Keratinocyte (primary cell): ENCODE data around the gene PPY. TPM values are rescaled to one million over a fixed set of nuclear protein-coding genes. Genes with fewer than 3 reads are reported as not detected.
"Not testable (repeated sequence)": the region's sequence is repeated elsewhere in the genome, so short reads cannot be mapped to it uniquely, and the experiment has no call there.

Experiments used
- DNase-seq: peaks from one replicate; pipeline ENCODE4 v3.0.0-alpha.2; 2011; ENCODE audit warnings: low read depth, missing footprints, low spot score
- FAIRE-seq: peaks from 2 replicates; lab custom pipeline; 2011; peaks lifted over from hg19 to GRCh38; lab: Jason Lieb, UNC
- H2AFZ ChIP-seq: 2 replicates; pipeline ENCODE4 v1.6.0; 2012; ENCODE audit warnings: low read length, control low read depth, inconsistent platforms; ENCODE audit not compliant: control insufficient read depth
- H3K27ac ChIP-seq: 2 replicates; pipeline ENCODE4 v1.5.1; 2011; ENCODE audit warnings: low read length; ENCODE audit not compliant: control insufficient read depth, insufficient read depth
- H3K27me3 ChIP-seq: 3 replicates; pipeline ENCODE4 v1.6.0; 2011; ENCODE audit warnings: low read length; ENCODE audit not compliant: control insufficient read depth, insufficient read depth; ENCODE audit errors: extremely low read depth
- H3K36me3 ChIP-seq, 2 experiments: 2 replicates in 1 of 2; 3 replicates in 1 of 2; pipeline ENCODE4 v1.5.1; 2011; ENCODE audit warnings: low read length in 2 of 2, mild to moderate bottlenecking in 1 of 2; ENCODE audit not compliant: control insufficient read depth in 2 of 2, insufficient read depth in 2 of 2; ENCODE audit errors: extremely low read depth in 1 of 2
- H3K4me1 ChIP-seq: 3 replicates; pipeline ENCODE4 v1.5.1; 2011; ENCODE audit warnings: low read length; ENCODE audit not compliant: control insufficient read depth, insufficient read depth; ENCODE audit errors: extremely low read depth
- H3K4me2 ChIP-seq: 3 replicates; pipeline ENCODE4 v1.6.0; 2011; ENCODE audit warnings: low read depth, low read length; ENCODE audit not compliant: control insufficient read depth, insufficient read depth; ENCODE audit errors: extremely low read depth
- H3K4me3 ChIP-seq, 3 experiments: fragments of 200-600 bp in 1 of 3; sonication (generic) in 1 of 3; 2 replicates in 2 of 3; 3 replicates in 1 of 3; pipeline ENCODE4 v1.5.1; 2011 to 2016; ENCODE audit warnings: low read length in 3 of 3, mild to moderate bottlenecking in 3 of 3, control low read depth in 2 of 3, inconsistent platforms in 1 of 3, low read depth in 1 of 3, mixed read lengths in 1 of 3, mixed run types in 1 of 3, moderate library complexity in 1 of 3; ENCODE audit not compliant: control insufficient read depth in 2 of 3, insufficient read depth in 2 of 3; ENCODE audit errors: extremely low read depth in 1 of 3
- H3K79me2 ChIP-seq: 2 replicates; pipeline ENCODE4 v1.6.0; 2012; ENCODE audit warnings: low read length; ENCODE audit not compliant: control insufficient read depth, insufficient read depth
- H3K9ac ChIP-seq: 3 replicates; pipeline ENCODE4 v1.6.0; 2011; ENCODE audit warnings: low read length; ENCODE audit not compliant: control insufficient read depth, insufficient read depth; ENCODE audit errors: extremely low read depth
- H3K9me1 ChIP-seq: 3 replicates; pipeline ENCODE4 v1.6.0; 2011; ENCODE audit warnings: low read length; ENCODE audit not compliant: control insufficient read depth, insufficient read depth; ENCODE audit errors: extremely low read depth
- H3K9me3 ChIP-seq: 2 replicates; pipeline ENCODE4 v1.5.1; 2012; ENCODE audit warnings: low read depth, low read length; ENCODE audit not compliant: control insufficient read depth
- H4K20me1 ChIP-seq: 3 replicates; pipeline ENCODE4 v1.6.0; 2011; ENCODE audit warnings: low read length; ENCODE audit not compliant: control insufficient read depth, insufficient read depth; ENCODE audit errors: extremely low read depth
- EZH2 ChIP-seq: IDR thresholded peaks from one replicate; pipeline ENCODE4 v1.6.1; 2012; ENCODE audit warnings: inconsistent platforms, mild to moderate bottlenecking, low read length, moderate library complexity
- dilution Hi-C: fragments of 300-500 bp; cut with MboI; formaldehyde crosslinking; loops from one replicate; pipeline ENCODE4 v1.7.0; 2020; ENCODE audit warnings: low sequenced_read_pairs; ENCODE audit not compliant: extremely low pct_ligation_motif_present
- polyA plus RNA-seq, 5 experiments: library from polyadenylated mRNA; depleted of rRNA in 3 of 5; stranded (reverse) in 3 of 5; stranded (forward) in 1 of 5; unstranded in 1 of 5; fragments of >200 nt; gene quantifications; 1 replicate in 1 of 5; 2 replicates in 3 of 5; 3 replicates in 1 of 5; pipeline versions ENCODE4 v1.2.1 to v1.2.3, GENCODE V29; 2011 to 2012; ENCODE audit warnings: missing spikeins in 2 of 5, low read depth in 1 of 5, low replicate concordance in 1 of 5
- TF ChIP-seq, protein P1 (sequence below), 3 experiments: IDR thresholded peaks in 1 of 3; conservative IDR thresholded peaks in 1 of 3; optimal IDR thresholded peaks in 1 of 3; 2 replicates in 2 of 3; 3 replicates in 1 of 3; pipeline versions ENCODE3 to v1.5.1; 2011; ENCODE audit warnings: low read length in 3 of 3, mild to moderate bottlenecking in 3 of 3, moderate library complexity in 2 of 3, control low read depth in 1 of 3, inconsistent platforms in 1 of 3; ENCODE audit not compliant: insufficient read depth in 2 of 3; ENCODE audit errors: extremely low read depth in 1 of 3

PPY gene
- polyA plus RNA-seq, 1 donor (not counting 4 experiments of a cell fraction or from before 2014, with no cell fraction given) = not detected

DNA sequence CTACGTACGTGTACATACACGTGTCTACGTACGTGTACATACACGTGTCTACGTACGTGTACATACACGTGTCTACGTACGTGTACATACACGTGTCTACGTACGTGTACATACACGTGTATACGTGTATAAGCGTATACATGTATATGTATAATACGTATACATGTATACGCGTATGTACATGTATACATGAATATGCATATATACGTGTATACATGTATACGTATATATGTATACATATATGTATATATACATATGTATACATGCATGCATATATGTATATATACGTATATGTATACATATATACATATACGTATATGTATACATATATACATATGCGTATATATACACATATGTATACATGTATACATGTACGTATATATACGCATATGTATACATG, 33.6 kb upstream of the PPY start:
- Histone ChIP-seq H3K36me3 (no peaks in the 10 kb centered on the region), H4K20me1 (no peaks in the 10 kb centered on the region), H3K4me1 (no peaks in the 10 kb centered on the region), H3K9me3 (no peaks in the 10 kb centered on the region), H3K4me3 (no peak overlapping the region), H3K27me3 (peaks cover 28% of the 10 kb centered on the region), H3K9me1 (no peaks in the 10 kb centered on the region), H3K9ac (no peak overlapping the region), H3K27ac (no peak overlapping the region), H2AFZ (no peak overlapping the region), H3K4me2 (no peak overlapping the region), H3K79me2 (no peaks in the 10 kb centered on the region)
- dilution Hi-C loops = no loop called here
- no peak for FAIRE-seq
- TF ChIP-seq, protein P1, sequence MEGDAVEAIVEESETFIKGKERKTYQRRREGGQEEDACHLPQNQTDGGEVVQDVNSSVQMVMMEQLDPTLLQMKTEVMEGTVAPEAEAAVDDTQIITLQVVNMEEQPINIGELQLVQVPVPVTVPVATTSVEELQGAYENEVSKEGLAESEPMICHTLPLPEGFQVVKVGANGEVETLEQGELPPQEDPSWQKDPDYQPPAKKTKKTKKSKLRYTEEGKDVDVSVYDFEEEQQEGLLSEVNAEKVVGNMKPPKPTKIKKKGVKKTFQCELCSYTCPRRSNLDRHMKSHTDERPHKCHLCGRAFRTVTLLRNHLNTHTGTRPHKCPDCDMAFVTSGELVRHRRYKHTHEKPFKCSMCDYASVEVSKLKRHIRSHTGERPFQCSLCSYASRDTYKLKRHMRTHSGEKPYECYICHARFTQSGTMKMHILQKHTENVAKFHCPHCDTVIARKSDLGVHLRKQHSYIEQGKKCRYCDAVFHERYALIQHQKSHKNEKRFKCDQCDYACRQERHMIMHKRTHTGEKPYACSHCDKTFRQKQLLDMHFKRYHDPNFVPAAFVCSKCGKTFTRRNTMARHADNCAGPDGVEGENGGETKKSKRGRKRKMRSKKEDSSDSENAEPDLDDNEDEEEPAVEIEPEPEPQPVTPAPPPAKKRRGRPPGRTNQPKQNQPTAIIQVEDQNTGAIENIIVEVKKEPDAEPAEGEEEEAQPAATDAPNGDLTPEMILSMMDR (optimal IDR thresholded peaks at IDR 0.05 in 1 of 3, IDR thresholded peaks at IDR 0.05 in 1 of 3, conservative IDR thresholded peaks at IDR 0.05 in 1 of 3; ENCODE audit: extremely low read depth in 1 of 3, insufficient read depth in 2 of 3, low read length in 3 of 3) = no peak
- TF ChIP-seq EZH2 = no peak
- DNase-seq = no peak

DNA sequence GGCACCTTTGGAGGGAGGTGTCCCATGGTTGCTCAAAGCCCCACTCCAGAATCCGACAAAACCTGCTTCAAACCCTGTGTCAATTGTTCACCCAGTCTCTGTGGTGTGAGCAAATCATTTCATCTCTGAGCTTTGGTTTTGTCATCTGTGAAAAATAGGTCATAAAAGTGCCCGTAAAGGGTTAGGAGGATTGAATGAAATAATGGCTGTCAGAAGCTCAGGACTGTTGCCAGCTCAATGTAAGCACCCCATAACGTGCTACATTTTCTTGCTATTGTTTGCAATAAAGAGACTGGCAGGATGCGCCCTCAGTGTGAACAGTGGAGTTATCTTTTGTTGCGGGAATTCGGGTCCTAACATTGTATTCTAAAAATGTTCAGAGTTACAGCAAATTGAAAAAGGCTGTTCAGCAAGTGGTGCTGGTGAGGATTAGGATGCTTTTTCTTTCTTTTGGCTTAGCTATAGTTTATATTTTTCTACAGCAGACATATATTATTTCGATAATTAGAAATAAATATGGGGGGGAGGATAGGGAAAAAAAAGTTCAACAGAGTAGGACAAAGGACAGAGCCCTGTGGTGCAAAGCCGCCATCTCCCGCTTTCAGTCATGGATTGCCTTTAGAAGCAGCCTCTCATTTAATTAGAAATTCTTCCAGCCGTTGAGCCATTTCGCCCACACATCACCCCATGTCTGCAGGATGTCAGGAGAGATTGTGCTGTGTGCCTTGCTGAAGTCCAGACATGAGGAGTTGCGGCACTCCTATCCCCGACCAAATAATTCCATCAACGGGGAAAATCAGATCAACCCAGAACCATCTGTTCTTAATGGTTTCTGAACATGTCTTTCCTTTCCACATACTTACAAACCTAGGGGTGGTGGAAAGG, 32.3 kb upstream of the PPY start:
- dilution Hi-C loops = no loop called here
- Histone ChIP-seq H3K27ac (no peak overlapping the region), H3K27me3 (peaks cover 28% of the 10 kb centered on the region), H3K4me3 (no peak overlapping the region), H3K36me3 (no peaks in the 10 kb centered on the region), H3K79me2 (no peaks in the 10 kb centered on the region), H2AFZ (no peak overlapping the region), H3K9ac (no peak overlapping the region), H3K9me3 (no peaks in the 10 kb centered on the region), H3K9me1 (no peaks in the 10 kb centered on the region), H3K4me1 (no peaks in the 10 kb centered on the region), H4K20me1 (no peaks in the 10 kb centered on the region), H3K4me2 (no peak overlapping the region)
- no peak for TF ChIP-seq EZH2
- TF ChIP-seq, protein P1 (optimal IDR thresholded peaks at IDR 0.05 in 1 of 3, IDR thresholded peaks at IDR 0.05 in 1 of 3, conservative IDR thresholded peaks at IDR 0.05 in 1 of 3; ENCODE audit: extremely low read depth in 1 of 3, insufficient read depth in 2 of 3, low read length in 3 of 3) = no peak
- DNase-seq (no peak), FAIRE-seq (no peak)

DNA sequence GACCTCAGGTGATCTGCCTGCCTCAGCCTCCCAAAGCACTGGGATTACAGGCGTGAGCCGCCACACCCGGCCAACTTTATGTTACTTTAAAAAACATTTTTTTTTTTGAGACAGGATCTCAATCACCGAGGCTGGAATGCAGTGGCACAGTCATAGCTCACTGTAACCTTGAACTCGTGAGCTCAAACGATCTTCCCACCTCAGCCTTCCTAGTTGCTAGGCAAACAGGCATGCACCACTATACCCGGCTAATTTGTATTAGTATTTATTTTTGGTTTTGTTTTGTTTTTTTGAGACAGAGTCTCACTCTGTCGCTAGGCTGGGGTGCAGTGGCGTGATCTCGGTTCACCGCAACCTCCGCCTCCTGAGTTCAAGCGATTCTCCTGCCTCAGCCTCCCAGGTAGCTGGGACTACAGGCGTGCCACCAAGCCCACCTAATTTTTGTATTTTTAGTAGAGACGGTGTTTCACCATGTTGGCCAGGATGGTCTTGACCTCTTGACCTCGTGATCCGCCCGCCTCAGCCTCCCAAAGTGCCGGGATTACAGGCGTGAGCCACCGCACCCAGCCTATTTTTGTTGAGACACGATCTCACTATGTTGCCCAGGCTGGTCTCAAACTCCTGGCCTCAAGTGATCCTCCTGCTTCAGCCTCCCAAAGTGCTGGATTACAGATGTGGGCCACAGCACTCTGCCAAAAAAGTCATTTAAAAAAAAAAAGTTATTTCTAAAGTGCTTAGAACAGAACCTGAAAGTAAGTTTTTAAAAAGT, 30.4 kb upstream of the PPY start:
- H3K9me3 ChIP-seq, H2AFZ ChIP-seq, H3K4me1 ChIP-seq, dilution Hi-C loops, H3K27ac ChIP-seq, H3K4me2 ChIP-seq, FAIRE-seq, H3K36me3 ChIP-seq, H4K20me1 ChIP-seq, H3K4me3 ChIP-seq, H3K9ac ChIP-seq, DNase-seq, H3K9me1 ChIP-seq, H3K79me2 ChIP-seq: not testable (repeated sequence)
- H3K27me3 ChIP-seq = peaks cover 12% of the 10 kb centered on the region
